ENCODE data around the gene NBPF1. TPM values are rescaled to one million over a fixed set of nuclear protein-coding genes. Genes with fewer than 3 reads are reported as not detected.
"Not testable (repeated sequence)": the region's sequence is repeated elsewhere in the genome, so short reads cannot be mapped to it uniquely, and the experiment has no call there.

NBPF1 gene
- total RNA-seq, 1 experiment from 2014 or later = 46.0 TPM

DNA sequence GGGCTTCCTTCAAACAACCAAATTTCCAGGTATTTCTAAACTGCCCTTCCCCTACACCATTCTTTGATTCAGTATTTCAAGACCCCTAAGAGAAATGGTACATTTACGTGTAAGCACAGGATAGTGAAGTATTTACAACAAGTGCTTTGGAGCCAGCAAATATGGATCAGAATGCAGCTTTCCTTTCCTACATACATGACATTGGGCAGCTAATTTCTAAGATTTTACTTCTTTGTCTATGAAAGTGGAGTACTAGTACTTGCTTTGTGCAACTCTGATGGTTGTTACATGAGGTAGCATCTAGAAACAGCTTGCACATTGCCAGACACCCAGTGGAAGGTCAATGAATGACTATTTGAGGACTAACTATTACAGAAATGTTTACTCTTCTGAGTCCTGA lies 38.2 kb upstream of the NBPF1 start:
- peak; percentile 27; the same call in 1 of the 2 replicates for ATAC-seq
- H3K27me3 ChIP-seq (ENCODE audit: insufficient read depth, low read length); H3K9me2 ChIP-seq (ENCODE audit: insufficient read depth); POLR2A ChIA-PET; H3K4me3 ChIP-seq (replicated peaks in 1 of 2; ENCODE audit: low read depth in 1 of 2, low read length in 2 of 2); CTCF ChIA-PET; intact Hi-C loops (cut with micrococcal nuclease); H3K79me2 ChIP-seq (ENCODE audit: insufficient read depth, low read length); H4K20me1 ChIP-seq (ENCODE audit: insufficient read depth); H3K4me1 ChIP-seq (ENCODE audit: control insufficient read depth in 1 of 2, insufficient read depth in 2 of 2, low read length in 2 of 2); H3K9ac ChIP-seq (ENCODE audit: low read length); H3K4me2 ChIP-seq (ENCODE audit: low read length); BruUV-seq (replicated peaks); H3K9me3 ChIP-seq (ENCODE audit: control insufficient read depth in 1 of 2, insufficient read depth in 1 of 2, low read depth in 1 of 2, low read length in 2 of 2); RAD21 ChIA-PET (ENCODE audit: low non-redundant PET in 1 of 2, low total read pairs in 2 of 2, uncharacterized antibody in 2 of 2, unreplicated experiment in 2 of 2); DNase-seq (ENCODE audit: low read depth, low spot score); H3K27ac ChIP-seq (ENCODE audit: low read depth, low read length); H2AFZ ChIP-seq (ENCODE audit: low read depth, low read length, poor library complexity, severe bottlenecking); H3K36me3 ChIP-seq (ENCODE audit: control insufficient read depth in 1 of 2, insufficient read depth in 2 of 2, low read length in 2 of 2): not testable (repeated sequence)

DNA sequence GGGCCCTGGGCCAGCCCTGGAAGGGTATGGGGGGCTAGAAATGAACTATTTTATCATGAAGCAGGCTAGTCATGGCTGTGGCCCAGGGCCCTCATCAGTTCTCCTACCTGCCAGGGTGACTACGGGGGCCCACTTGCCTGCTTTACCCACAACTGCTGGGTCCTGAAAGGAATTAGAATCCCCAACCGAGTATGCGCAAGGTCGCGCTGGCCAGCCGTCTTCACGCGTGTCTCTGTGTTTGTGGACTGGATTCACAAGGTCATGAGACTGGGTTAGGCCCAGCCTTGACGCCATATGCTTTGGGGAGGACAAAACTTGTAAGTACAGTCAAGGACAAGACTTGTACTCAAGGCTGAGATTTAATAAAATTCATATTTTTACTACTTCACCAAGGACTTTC lies 36.6 kb upstream of the NBPF1 start:
- H3K9me3 ChIP-seq (ENCODE audit: control insufficient read depth in 1 of 2, insufficient read depth in 1 of 2, low read depth in 1 of 2, low read length in 2 of 2); CTCF ChIA-PET; POLR2A ChIA-PET; H3K9me2 ChIP-seq (ENCODE audit: insufficient read depth); H3K27me3 ChIP-seq (ENCODE audit: insufficient read depth, low read length); H3K4me3 ChIP-seq (replicated peaks in 1 of 2; ENCODE audit: low read depth in 1 of 2, low read length in 2 of 2); H4K20me1 ChIP-seq (ENCODE audit: insufficient read depth); RAD21 ChIA-PET (ENCODE audit: low non-redundant PET in 1 of 2, low total read pairs in 2 of 2, uncharacterized antibody in 2 of 2, unreplicated experiment in 2 of 2); H3K36me3 ChIP-seq (ENCODE audit: control insufficient read depth in 1 of 2, insufficient read depth in 2 of 2, low read length in 2 of 2); BruUV-seq (replicated peaks); DNase-seq (ENCODE audit: low read depth, low spot score); H2AFZ ChIP-seq (ENCODE audit: low read depth, low read length, poor library complexity, severe bottlenecking); H3K4me2 ChIP-seq (ENCODE audit: low read length); H3K27ac ChIP-seq (ENCODE audit: low read depth, low read length); intact Hi-C loops (cut with micrococcal nuclease); H3K79me2 ChIP-seq (ENCODE audit: insufficient read depth, low read length); H3K9ac ChIP-seq (ENCODE audit: low read length); H3K4me1 ChIP-seq (ENCODE audit: control insufficient read depth in 1 of 2, insufficient read depth in 2 of 2, low read length in 2 of 2); ATAC-seq: not testable (repeated sequence)

DNA sequence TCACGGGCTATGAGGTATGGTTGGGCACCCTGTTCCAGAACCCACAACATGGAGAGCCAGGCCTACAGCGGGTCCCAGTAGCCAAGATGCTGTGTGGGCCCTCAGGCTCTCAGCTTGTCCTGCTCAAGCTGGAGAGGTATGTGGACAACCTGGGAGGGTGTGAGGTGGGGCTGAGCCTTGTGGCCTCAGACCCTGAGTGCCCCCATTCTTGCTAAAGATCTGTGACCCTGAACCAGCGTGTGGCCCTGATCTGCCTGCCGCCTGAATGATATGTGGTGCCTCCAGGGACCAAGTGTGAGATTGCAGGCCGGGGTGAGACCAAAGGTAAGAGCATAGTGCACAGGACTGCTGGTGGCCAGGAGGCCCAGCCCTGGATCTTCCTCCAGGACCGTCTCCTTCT lies 36.0 kb upstream of the NBPF1 start:
- BruUV-seq (replicated peaks); H3K4me1 ChIP-seq (ENCODE audit: control insufficient read depth in 1 of 2, insufficient read depth in 2 of 2, low read length in 2 of 2); H3K4me2 ChIP-seq (ENCODE audit: low read length); H3K36me3 ChIP-seq (ENCODE audit: control insufficient read depth in 1 of 2, insufficient read depth in 2 of 2, low read length in 2 of 2); ATAC-seq; RAD21 ChIA-PET (ENCODE audit: low non-redundant PET in 1 of 2, low total read pairs in 2 of 2, uncharacterized antibody in 2 of 2, unreplicated experiment in 2 of 2); H3K4me3 ChIP-seq (replicated peaks in 1 of 2; ENCODE audit: low read depth in 1 of 2, low read length in 2 of 2); H3K27ac ChIP-seq (ENCODE audit: low read depth, low read length); H3K79me2 ChIP-seq (ENCODE audit: insufficient read depth, low read length); H3K9ac ChIP-seq (ENCODE audit: low read length); H3K9me3 ChIP-seq (ENCODE audit: control insufficient read depth in 1 of 2, insufficient read depth in 1 of 2, low read depth in 1 of 2, low read length in 2 of 2); H3K9me2 ChIP-seq (ENCODE audit: insufficient read depth); intact Hi-C loops (cut with micrococcal nuclease); CTCF ChIA-PET; POLR2A ChIA-PET; H3K27me3 ChIP-seq (ENCODE audit: insufficient read depth, low read length); H2AFZ ChIP-seq (ENCODE audit: low read depth, low read length, poor library complexity, severe bottlenecking); DNase-seq (ENCODE audit: low read depth, low spot score); H4K20me1 ChIP-seq (ENCODE audit: insufficient read depth): not testable (repeated sequence)

DNA sequence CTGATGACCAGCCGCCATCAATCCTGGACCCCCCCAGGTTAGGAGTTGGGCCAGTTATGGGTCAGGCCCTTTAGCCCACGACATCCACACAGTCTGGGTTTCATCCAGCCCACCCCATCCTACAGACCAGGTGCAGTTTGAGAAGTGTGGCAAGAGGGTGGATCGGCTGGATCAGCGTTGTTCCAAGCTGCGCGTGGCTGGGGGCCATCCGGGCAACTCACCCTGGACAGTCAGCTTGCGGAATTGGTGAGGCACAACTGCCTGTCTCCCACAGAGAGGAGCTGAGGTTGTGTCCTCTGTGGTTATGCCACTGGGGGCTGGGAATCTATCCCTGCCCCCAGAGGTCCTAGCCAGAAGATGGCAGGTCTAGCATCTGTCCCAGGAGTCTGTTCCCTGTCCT lies 35.4 kb upstream of the NBPF1 start:
- peaks cover 5 to 11% of the 10 kb centered on the region in 2 experiments; a peak in 3 of 4 replicates for H3K4me1 ChIP-seq (ENCODE audit: control insufficient read depth in 1 of 2, insufficient read depth in 2 of 2, low read length in 2 of 2)
- H3K4me3 ChIP-seq (replicated peaks in 1 of 2; ENCODE audit: low read depth in 1 of 2, low read length in 2 of 2); ATAC-seq; H3K9me3 ChIP-seq (ENCODE audit: control insufficient read depth in 1 of 2, insufficient read depth in 1 of 2, low read depth in 1 of 2, low read length in 2 of 2); CTCF ChIA-PET; H3K79me2 ChIP-seq (ENCODE audit: insufficient read depth, low read length); H3K27ac ChIP-seq (ENCODE audit: low read depth, low read length); H3K4me2 ChIP-seq (ENCODE audit: low read length); RAD21 ChIA-PET (ENCODE audit: low non-redundant PET in 1 of 2, low total read pairs in 2 of 2, uncharacterized antibody in 2 of 2, unreplicated experiment in 2 of 2); DNase-seq (ENCODE audit: low read depth, low spot score); H3K9me2 ChIP-seq (ENCODE audit: insufficient read depth); H3K27me3 ChIP-seq (ENCODE audit: insufficient read depth, low read length); H2AFZ ChIP-seq (ENCODE audit: low read depth, low read length, poor library complexity, severe bottlenecking); H3K36me3 ChIP-seq (ENCODE audit: control insufficient read depth in 1 of 2, insufficient read depth in 2 of 2, low read length in 2 of 2); H4K20me1 ChIP-seq (ENCODE audit: insufficient read depth); intact Hi-C loops (cut with micrococcal nuclease); H3K9ac ChIP-seq (ENCODE audit: low read length); BruUV-seq (replicated peaks); POLR2A ChIA-PET: not testable (repeated sequence)

DNA sequence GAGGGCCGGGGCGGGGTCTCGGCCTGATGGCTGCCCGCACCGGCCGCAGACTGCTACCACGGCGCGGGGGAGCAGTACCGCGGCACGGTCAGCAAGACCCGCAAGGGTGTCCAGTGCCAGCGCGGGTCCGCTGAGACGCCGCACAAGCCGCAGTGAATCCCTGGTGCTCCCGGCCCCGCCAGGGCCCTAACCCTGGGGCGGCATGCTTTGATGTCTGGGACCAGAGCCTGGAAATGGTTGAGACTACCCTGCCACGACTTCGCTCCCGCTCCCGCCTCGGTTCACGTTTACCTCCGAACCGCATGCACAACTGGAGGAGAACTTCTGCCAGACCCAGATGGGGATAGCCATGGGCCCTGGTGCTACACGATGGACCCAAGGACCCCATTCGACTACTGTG lies 34.9 kb upstream of the NBPF1 start:
- H3K36me3 ChIP-seq (ENCODE audit: control insufficient read depth in 1 of 2, insufficient read depth in 2 of 2, low read length in 2 of 2); RAD21 ChIA-PET (ENCODE audit: low non-redundant PET in 1 of 2, low total read pairs in 2 of 2, uncharacterized antibody in 2 of 2, unreplicated experiment in 2 of 2); H4K20me1 ChIP-seq (ENCODE audit: insufficient read depth); DNase-seq (ENCODE audit: low read depth, low spot score); POLR2A ChIA-PET; H3K4me3 ChIP-seq (replicated peaks in 1 of 2; ENCODE audit: low read depth in 1 of 2, low read length in 2 of 2); H3K27me3 ChIP-seq (ENCODE audit: insufficient read depth, low read length); ATAC-seq; H2AFZ ChIP-seq (ENCODE audit: low read depth, low read length, poor library complexity, severe bottlenecking); BruUV-seq (replicated peaks); CTCF ChIA-PET; H3K9me3 ChIP-seq (ENCODE audit: control insufficient read depth in 1 of 2, insufficient read depth in 1 of 2, low read depth in 1 of 2, low read length in 2 of 2); H3K27ac ChIP-seq (ENCODE audit: low read depth, low read length); H3K9me2 ChIP-seq (ENCODE audit: insufficient read depth); intact Hi-C loops (cut with micrococcal nuclease); H3K9ac ChIP-seq (ENCODE audit: low read length); H3K4me2 ChIP-seq (ENCODE audit: low read length): not testable (repeated sequence)
- peaks cover 9 to 16% of the 10 kb centered on the region in 2 experiments; a peak in 3 of 4 replicates for H3K4me1 ChIP-seq (ENCODE audit: control insufficient read depth in 1 of 2, insufficient read depth in 2 of 2, low read length in 2 of 2)
- H3K79me2 ChIP-seq (ENCODE audit: insufficient read depth, low read length) = peaks cover 12% of the 10 kb centered on the region
